ENCODE data around the gene FAXDC2. TPM values are rescaled to one million over a fixed set of nuclear protein-coding genes. Genes with fewer than 3 reads are reported as not detected.

Gene FAXDC2
- total and polyA plus RNA-seq, 2 of the 13 experiments (the other 11 are each of a cell fraction or from before 2014, with no cell fraction given): 4.7 to 58.8 TPM

DNA sequence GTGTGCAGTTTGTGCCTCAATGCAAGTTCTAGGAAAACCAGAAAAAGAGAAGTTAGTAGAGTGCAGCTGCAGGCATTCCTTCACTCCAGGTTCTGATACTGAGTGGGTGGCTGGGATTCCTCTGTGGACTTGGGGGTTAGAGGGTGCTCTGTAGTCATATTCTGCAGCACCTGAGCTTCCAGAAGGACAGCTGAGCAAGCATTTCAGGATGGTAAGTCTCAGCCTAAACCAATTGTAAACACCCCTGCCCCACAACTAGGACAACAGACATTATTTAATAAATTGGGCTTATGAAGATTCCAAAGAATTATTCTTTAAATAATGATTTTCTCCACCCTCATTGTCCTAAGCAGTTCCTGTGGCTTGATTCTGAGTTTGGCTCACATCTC is 9.1 kb downstream of the FAXDC2 start (continued):
- no peak for TF ChIP-seq ZNF781 (CRISPR knock-in tag; IDR thresholded peaks at IDR 0.05; ENCODE audit: borderline replicate concordance, not compliant biosample characterization)
- TF ChIP-seq ZNF607 (CRISPR knock-in tag; IDR thresholded peaks at IDR 0.05; ENCODE audit: borderline replicate concordance): no peak
- no peak for TF ChIP-seq ZNF530 (CRISPR knock-in tag; IDR thresholded peaks at IDR 0.05; ENCODE audit: low read depth)
- TF ChIP-seq ZNF772 (CRISPR knock-in tag; IDR thresholded peaks at IDR 0.05): no peak
- no peak for TF ChIP-seq CCDC6 (CRISPR knock-in tag; IDR thresholded peaks at IDR 0.05)
- TF ChIP-seq, protein P1, sequence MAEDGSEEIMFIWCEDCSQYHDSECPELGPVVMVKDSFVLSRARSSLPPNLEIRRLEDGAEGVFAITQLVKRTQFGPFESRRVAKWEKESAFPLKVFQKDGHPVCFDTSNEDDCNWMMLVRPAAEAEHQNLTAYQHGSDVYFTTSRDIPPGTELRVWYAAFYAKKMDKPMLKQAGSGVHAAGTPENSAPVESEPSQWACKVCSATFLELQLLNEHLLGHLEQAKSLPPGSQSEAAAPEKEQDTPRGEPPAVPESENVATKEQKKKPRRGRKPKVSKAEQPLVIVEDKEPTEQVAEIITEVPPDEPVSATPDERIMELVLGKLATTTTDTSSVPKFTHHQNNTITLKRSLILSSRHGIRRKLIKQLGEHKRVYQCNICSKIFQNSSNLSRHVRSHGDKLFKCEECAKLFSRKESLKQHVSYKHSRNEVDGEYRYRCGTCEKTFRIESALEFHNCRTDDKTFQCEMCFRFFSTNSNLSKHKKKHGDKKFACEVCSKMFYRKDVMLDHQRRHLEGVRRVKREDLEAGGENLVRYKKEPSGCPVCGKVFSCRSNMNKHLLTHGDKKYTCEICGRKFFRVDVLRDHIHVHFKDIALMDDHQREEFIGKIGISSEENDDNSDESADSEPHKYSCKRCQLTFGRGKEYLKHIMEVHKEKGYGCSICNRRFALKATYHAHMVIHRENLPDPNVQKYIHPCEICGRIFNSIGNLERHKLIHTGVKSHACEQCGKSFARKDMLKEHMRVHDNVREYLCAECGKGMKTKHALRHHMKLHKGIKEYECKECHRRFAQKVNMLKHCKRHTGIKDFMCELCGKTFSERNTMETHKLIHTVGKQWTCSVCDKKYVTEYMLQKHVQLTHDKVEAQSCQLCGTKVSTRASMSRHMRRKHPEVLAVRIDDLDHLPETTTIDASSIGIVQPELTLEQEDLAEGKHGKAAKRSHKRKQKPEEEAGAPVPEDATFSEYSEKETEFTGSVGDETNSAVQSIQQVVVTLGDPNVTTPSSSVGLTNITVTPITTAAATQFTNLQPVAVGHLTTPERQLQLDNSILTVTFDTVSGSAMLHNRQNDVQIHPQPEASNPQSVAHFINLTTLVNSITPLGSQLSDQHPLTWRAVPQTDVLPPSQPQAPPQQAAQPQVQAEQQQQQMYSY (CRISPR knock-in tag; IDR thresholded peaks at IDR 0.05): no peak
- no peak for TF ChIP-seq HNF4G (IDR thresholded peaks at IDR 0.05; ENCODE audit: borderline replicate concordance, low read depth, low read length)
- no peak for TF ChIP-seq HNF4G (CRISPR knock-in tag; IDR thresholded peaks at IDR 0.05; ENCODE audit: borderline replicate concordance, low read depth)

DNA sequence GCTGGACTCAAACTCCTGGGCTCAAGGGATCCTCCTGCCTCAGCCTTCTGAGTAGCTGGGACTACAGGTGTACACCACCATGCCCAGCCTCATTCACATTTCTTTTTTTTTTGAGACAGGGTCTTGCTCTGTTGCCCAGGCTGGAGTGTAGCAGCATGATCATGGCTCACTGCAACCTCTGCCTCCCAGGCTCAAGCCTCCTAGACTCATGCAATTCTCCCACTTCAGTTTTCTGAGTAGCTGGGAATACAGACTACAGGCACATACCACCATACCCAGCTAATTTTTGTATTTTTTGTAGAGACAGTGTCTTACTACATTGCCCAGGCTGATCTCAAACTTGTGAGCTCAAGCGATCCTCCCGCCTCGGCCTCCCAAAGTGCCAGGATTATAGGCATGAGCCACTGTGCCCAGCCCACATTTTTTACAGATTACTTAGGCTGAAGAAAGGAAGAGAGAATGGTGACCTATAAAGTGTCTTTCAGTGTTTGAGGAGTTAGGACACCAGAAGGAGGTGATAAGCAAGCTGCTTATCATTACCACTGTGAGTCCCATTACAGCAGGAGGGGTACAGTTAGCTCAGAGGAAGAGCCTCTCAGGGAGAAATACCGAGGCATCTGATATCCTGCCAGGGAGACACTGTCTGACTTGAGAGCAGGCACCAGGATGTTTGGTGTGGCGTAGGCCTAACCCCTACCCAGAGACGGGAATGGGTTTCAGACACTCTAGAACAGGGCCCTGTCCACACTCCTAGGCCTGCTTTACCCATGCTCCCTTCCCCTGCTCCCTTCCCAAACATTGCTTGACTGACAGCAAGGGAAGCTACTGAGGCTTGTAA is 9.7 kb downstream of the FAXDC2 start:
- no peak for FAIRE-seq
- H3K9me3 ChIP-seq (ENCODE audit: low read length): no peaks in the 10 kb centered on the region

More for the DNA sequence above, 9.7 kb downstream of the FAXDC2 start:
- Histone ChIP-seq H3K36me3 (replicated peaks in 1 of 2; ENCODE audit: control insufficient read depth in 1 of 2, insufficient read depth in 2 of 2, low read length in 2 of 2) (peaks cover 0 to 6% of the 10 kb centered on the region in 2 experiments; a peak in 2 of 5 replicates), H3K4me3 (replicated peaks in 1 of 3; ENCODE audit: insufficient read depth in 1 of 3, low read depth in 2 of 3, low read length in 3 of 3) (no peak overlapping the region), H3K27ac (ENCODE audit: extremely low read length, insufficient read depth, low read length) (no peak overlapping the region), H3K27me3 (ENCODE audit: control insufficient read depth in 1 of 2, insufficient read depth in 2 of 2, low read length in 2 of 2) (no peaks in the 10 kb centered on the region), H3K79me2 (ENCODE audit: insufficient read depth, low read length) (no peaks in the 10 kb centered on the region), H2AFZ (ENCODE audit: low read length) (no peak overlapping the region), H4K20me1 (ENCODE audit: insufficient read depth, low read length) (no peaks in the 10 kb centered on the region), H3K9ac (ENCODE audit: insufficient read depth, low read depth, low read length) (no peak overlapping the region), H3K4me1 (ENCODE audit: insufficient read depth, low read length) (peaks cover 89% of the 10 kb centered on the region), H3K4me2 (ENCODE audit: low read depth, low read length) (no peak overlapping the region)
- 96% methylated on average over 3 of the region's 6 CpGs for WGBS (ENCODE audit: low lambda C conversion rate)
- ATAC-seq (no peak), DNase-seq (ENCODE audit: low spot score) (no peak)
- CTCF ChIA-PET (ENCODE audit: low intra/inter-chr PET ratio, low total read pairs): no interaction called here
- TF ChIP-seq ONECUT2 (CRISPR knock-in tag; IDR thresholded peaks at IDR 0.05) (no peak), ZNF737 (CRISPR knock-in tag; IDR thresholded peaks at IDR 0.05; ENCODE audit: borderline replicate concordance) (0 out of 2 replicates have a peak, but pooled peaks have one; percentile 5), PPARG (CRISPR knock-in tag; conservative IDR thresholded peaks at IDR 0.05) (no peak), ZNF121 (CRISPR knock-in tag; IDR thresholded peaks at IDR 0.05) (peak; percentile 80)
- POLR2A ChIA-PET: interaction anchor here (0.7 to 1.4 kb wide), 4 partner anchors 10 to 158 kb away, joined by 3 to 8 read pairs (median 4); partner anchors contain the start of genes CNOT8 and FAXDC2
- in situ Hi-C loops (cut with HindIII; ENCODE audit: extremely low pct_ligation_motif_present, low pct_unique_long_range_greater_than_20kb): no loop called here
- BruUV-seq (replicated peaks): no TSS peak
- intact Hi-C loops (cut with micrococcal nuclease; ENCODE audit: unreplicated experiment): no loop called here

All from HepG2 (cell line).